ENCODE data around the gene HDAC10.
A peak's percentile ranks its signal among the peaks of the same experiment; 100 is the strongest.

Gene HDAC10

DNA sequence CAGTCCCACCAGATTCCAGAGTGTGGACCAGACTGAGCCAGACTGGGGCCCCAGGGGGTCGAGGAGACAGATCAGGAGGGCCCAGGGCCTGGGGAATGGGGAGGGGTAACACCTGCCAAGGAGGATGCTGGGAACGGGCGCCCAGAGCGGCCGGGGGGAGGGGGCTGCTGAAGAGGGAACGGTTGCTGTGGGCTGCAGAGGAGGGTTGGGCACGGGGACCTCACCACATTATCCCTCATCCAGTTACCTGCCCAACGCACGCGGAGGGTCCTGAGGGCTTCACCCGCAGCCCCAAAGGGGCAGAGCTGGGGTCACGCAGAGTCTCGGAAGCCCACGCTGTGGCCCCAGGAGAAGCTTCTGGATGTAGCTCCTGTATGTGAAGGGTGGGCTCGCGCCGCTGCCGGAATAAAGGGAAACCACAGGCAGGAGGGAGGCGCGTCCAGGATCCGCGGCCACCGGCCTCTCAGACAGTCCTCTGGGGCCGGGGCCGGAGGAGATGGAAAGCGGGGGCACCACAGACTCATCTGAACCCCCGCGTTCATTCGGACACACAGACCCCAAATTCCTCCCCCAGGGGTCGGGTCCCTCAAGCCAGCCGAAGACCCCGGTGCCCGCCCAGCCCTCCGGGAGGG, 51.1 kb downstream of the HDAC10 start:
- peak; percentile 68 for DNase-seq (ENCODE audit: low spot score)

DNA sequence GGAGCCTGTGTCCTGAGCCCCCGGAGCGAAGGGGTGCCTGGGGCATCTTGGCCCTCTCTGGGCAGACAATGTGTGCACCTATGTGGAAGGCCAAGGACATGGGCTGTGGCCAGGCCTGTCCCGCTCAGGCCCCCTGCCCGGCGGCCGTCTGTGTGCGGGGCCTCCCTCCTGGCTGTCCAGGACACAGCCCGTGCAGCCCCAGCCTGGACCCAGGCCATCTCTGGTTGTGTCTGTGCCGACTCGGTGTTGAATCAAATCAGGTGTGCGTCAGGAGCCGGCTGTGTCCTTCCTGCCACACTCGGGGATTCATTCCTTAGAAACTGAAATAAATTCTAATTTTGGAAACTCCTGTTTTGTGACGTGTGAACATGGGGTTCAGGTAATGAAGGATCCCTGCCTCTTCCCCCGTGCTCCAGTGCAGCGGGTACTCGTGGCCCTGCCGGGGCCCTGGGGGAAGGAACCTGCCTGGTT, 51.8 kb downstream of the HDAC10 start:
- DNase-seq (ENCODE audit: low spot score) = no peak

DNA sequence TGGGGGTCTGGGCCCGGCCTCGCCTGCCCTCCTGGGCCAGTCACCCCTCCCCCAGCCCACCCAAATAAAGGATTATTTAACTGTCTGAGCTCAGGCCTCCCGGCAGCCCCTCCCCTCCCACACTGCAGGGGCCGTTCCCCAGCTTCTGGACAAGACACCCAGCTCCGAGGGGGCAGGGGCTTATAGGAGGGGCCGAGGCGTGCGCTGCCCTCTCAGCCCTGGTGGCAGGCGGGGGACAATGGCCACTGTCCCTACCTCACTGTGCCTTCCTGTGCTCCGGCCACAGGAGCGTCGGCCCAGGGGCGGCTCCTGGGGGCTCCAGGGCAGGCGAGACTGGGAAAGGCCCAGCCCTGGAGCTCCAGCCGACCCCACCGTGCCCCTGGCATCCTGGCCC, 52.4 kb downstream of the HDAC10 start:
- no peak for DNase-seq (ENCODE audit: low spot score)

DNA sequence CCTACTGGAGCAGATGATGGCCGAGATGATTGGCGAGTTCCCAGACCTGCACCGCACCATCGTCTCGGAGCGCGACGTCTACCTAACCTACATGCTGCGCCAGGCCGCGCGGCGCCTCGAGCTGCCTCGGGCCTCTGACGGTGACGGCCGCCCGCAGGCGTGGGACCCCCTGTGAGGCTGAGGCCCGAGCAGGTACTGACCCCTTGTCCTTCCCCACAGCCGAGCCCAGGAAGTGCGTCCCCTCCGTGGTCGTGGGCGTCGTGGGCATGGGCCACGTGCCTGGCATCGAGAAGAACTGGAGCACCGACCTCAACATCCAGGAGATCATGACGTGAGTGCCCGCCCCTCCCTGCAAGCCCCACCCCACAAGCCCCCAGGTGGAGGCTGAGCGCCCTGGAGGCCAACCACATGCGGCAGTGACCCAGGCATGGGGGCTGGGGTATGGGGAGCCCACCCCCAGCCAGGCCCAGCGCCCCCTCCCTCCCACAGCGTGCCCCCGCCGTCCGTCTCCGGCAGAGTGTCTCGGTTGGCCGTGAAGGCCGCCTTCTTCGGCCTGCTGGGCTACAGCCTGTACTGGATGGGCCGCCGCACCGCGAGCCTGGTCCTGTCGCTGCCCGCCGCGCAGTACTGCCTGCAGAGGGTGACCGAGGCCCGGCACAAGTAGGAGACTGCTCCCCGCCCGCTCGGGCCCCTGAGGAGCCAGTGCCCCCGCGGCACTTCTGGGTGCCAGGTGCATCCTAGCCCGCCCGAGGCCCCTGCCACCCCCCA, 53.0 kb downstream of the HDAC10 start:
- DNase-seq (ENCODE audit: low spot score) = no peak

DNA sequence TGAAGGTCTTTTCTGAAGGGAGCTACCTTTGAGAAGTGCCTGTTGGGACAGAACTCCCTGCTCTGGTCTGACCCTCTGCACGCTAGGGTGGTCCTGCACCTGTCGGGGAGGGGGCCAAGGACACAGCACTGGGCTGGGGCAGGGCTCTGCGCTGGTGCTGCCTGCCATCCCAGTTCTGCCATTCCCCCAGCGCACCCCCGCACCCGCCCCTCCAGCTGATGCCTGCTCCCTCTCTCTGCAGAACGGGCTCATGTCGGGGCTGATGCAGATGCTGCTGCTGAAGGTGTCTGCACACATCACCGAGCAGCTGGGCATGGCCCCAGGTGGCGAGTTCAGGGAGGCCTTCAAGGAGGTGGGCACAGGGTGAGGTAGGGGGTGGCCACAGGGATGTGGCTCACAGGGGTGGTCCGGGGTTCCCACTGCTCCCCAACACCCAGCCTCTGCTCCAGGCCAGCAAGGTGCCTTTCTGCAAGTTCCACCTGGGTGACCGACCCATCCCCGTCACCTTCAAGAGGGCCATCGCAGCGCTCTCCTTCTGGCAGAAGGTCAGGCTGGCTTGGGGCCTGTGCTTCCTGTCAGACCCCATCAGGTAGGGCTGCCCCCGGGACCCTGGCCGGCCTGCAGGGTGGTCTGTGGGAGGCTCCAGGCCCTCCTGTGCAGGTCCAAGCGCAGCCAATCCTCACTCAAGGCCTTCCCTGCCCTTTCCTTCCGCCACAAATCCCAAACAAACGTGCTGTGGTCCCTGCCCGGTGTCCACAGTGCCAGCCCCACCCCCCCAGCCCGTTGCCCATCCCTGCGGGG, 53.9 kb downstream of the HDAC10 start:
- DNase-seq (ENCODE audit: low spot score) = no peak

DNA sequence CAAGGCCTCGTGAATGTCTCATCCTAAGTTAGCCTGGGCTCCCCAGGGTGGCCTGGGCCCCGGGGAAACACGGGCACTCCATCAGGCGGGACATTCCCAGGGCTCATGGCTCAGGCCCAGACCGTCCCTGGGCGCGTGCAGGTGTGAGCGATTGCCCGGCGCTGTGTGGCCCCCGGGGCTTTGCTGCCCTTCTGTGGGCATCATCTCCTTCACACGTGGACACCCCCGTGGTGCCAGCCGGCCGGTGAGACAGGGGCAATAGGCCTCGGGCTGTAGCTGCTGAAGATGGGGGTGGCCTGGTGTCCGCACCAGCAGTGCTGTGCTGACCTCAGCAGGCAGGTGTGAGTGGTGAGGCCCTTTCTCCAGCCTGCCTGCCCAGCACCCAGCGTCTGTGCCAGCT, 54.8 kb downstream of the HDAC10 start:
- no peak for DNase-seq (ENCODE audit: low spot score)

All from ecto neural progenitor cell (in vitro differentiated cells).